GM21390 (cell line): ENCODE results near the gene CLP1.

Experiments used
- ATAC-seq: cut with Tn5 transposase; IDR thresholded peaks from one replicate; pipeline ENCODE4 v1.9.1; 2021; ENCODE audit not compliant: unreplicated experiment

The CLP1 gene

DNA sequence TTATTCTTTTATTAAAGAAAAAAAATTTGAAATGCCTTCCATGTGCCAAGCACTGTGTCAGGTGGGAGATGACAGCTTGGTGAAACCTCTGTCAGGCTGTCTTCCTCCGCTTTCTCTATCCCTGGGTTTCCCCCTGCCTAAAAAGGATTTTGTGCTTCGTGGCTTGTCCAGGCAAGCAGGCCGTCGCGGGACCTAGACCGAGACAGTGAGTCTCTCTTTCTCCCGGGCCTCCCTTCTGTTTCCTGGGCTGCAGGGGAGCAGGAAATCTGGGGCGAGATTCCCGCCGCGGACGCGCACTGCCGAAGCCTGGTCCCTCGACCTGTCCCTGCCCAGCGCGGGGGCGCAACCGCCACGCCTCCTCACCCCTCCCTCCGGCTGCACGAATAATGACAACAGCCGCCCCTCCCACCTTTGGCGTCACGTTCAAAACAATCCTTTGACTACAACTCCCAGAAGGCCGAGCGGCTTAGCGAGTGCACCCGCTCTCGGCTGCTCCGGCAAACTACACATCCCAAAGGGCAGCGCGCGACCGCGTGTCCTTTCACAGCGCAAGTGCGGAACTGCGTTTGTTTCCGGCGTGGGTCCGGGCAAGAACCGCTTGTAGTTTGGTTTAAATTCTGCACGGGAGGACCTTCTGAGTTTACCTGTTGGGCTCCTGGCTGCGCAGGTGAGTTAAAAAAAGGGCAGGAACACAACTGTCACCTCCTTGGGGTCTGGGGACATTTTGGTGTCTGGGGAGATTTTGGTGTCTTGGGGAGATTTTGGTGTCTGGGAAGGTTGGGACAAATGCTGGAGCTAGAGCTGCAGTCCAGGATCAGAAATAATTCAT lies at the start of gene CLP1:
Gene CLP1, plus strand, starts transcription at position 569 of the 829 bp plus-strand sequence. CDS start 1,715 bp downstream, outside the sequence.
- ATAC-seq: peak; percentile 98

DNA sequence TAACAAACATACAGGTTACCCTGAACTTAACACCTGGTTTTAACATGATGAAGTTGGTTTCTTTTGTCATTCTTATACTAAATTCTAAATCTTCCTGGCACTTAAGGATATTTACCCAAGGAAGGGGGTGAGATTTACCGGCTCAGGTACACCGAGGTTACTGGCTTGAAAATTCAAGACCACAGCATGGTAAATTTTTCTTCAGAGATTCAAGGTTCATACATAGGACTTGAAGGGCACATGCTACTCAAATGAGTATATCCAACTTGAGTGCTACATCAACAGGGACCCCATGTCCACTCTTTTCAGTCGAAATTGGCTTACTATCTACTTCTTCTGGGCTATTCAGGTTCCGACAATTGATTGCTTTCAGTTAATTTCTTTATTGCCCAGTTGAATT lies 47.4 kb upstream of the CLP1 start:
- ATAC-seq: no peak

DNA sequence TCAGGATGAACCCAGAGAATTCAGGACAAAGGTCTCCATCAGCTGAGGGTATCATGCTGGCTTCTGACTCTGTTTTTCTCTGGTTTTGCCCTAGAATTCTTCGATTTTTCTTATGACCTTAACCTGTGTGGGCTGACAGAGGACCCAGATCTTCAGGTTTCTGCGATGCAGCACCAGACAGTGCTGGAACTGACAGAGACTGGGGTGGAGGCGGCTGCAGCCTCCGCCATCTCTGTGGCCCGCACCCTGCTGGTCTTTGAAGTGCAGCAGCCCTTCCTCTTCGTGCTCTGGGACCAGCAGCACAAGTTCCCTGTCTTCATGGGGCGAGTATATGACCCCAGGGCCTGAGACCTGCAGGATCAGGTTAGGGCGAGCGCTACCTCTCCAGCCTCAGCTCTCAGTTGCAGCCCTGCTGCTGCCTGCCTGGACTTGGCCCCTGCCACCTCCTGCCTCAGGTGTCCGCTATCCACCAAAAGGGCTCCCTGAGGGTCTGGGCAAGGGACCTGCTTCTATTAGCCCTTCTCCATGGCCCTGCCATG lies 43.3 kb upstream of the CLP1 start:
- ATAC-seq: no peak

DNA sequence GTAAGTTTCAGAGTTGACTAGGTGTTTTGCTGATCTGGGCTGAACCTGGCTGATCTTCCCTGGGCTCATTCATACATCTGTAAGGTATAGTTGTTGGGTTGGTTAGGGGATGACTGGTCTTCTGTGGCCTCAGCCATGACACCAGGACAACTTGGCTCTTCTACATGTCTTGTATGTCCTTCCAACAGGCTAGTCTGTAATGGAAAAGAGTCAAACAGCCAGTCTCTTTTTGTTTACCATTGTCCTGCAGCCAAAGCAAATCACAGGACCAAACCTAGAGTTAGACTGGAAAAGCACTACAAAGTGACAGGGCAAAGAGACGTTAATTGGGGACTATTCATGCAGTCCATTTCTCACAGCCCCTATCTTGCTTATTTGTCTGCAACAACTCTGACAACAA lies 42.3 kb upstream of the CLP1 start:
- ATAC-seq: no peak

DNA sequence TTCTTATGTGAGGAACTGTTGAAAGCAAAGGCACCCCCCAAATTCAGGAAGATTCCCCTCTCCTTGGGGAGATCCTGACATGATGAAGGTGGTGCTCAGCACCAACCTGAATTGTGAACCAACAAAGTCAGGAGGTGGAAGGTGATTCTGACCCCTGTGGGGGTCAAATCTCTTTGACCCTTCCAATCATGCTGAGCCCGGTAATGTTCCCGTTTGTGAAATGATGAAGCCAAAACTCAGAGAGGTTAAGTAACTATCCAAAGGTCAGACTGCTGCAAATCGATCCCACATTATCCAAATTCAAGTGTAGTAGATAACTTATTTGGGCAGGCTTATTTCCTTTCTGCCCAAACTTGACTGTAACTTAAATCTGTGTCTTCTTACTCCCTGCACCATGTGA lies 41.0 kb upstream of the CLP1 start:
- no peak for ATAC-seq

DNA sequence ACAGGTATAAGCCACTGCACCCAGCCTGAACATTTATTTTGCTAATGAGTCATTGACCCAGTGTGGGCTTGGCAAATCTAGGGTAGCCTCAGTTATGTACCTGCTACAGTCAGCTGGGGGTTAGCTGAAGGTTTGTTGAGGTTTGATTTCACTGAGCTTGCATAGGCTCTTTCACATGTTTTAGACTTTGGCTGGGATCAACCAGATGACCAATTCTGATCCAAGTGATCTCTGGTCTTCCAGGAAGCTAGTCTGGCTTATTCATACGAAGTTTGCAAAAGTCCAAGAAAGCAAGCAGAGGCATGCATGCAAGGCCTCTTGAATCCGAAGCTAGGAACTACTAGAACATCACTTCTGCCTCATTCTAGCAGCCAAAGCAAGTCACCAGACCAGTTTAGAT lies 39.1 kb upstream of the CLP1 start:
- no peak for ATAC-seq

DNA sequence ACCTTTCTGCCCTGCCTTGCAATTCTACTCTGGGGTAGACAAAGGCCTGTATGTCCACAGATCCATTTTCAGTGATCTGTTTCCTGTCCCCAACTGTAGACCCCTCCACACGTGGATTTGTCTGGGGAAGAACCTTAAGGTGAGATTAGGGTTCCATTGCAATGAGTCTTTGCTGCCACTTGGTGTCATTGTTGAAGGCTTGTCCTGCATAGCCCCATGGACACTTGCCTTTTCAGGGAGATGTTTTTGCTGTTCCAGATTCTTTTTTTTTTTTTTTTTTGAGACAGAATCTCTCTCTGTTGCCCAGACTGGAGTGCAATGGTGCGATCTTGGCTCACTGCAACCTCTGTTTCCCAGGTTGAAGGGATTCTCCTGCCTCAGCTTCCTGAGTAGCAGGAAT lies 38.2 kb upstream of the CLP1 start:
- no peak for ATAC-seq

DNA sequence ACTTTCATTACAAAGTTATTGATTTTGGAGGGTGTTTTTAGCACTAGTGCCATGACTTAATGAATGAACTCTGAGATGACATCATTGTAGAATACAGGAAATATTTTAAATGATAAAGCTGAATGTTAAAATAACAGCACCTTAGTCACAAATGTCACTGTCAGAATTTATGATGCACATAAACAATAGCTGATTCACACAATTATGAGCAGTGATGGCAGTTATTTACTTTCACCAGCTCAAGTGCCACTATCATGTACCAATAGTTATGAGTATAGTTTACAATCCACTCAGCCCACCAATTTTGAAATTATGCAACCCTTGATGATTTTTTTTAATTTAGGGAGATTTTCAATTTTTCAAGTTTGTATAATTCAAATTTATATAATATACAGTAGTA lies 37.1 kb upstream of the CLP1 start:
- ATAC-seq: no peak

DNA sequence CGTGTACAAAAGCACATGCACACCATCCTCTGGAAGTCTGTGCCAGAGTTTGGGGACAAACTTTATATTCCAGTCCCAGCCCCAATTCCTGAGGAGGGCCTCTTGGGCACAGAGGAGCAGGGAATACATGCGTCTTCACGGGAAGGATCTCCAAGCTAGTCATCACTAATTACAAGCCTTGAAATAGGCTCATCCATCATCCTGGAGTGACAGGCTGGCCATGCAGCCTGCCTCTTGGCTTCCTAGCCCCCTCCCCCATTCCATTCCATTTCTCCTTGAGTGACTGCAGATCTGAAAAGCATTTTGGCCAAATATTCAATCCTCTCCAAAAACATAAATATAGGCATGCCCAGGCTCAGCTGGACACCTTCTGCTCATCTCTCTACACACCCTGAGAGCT lies 35.3 kb upstream of the CLP1 start:
- no peak for ATAC-seq

DNA sequence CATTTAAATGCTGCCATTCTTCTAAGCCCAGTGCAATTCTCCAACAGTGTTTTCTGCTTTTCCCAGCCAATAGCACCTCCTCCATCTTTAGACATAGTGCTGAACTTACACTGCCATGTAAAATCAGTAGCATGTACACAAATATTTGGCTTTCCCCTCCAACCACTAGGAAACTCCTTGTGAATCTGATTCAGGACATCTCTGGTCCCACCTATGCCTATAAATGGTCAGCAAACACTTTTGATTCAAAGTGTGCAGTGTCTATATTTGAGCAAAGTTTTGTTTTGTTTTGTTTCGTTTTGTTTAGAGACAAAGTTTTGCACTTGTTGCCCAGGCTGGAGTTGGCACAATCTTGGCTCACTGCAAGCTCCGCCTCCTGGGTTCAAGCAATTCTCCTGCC lies 32.7 kb upstream of the CLP1 start:
- no peak for ATAC-seq

DNA sequence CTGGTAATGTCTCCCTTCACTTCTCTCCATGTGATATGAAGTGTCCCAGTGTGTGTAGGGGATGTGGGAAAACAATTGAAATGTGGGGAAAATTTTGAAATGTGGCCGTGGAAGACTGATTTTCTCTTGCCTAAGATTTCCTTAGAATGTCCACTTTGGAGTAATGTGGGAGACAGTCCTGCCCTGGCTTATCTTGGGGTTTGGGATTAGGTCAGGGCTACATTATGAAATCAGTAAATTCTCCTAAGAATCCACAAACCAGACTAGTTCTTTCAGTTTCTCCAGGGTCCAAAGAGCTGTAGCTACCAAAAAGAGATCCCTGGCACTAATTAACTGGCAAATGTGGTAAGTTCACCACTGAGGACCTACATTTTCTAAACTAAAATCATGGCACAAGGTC lies 30.7 kb upstream of the CLP1 start:
- ATAC-seq: no peak

DNA sequence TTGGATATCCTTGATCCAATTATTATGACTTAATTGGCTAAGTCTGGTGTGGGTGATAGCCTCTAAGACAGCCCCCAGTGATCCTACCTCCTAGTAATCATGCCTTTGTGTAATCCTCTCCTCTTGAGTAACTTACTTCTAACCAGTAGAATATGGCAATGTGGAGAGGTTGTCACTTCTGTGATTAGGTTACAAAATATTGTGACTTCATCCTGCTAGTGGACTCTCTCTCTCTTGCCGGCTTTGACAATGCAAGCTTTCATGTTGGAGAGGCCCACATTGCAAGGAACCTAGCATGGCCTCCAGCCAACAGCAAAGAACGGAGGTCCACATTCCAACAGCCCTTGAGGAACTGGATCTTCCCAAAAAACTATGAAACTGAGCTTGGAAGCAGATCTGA lies 27.4 kb upstream of the CLP1 start:
- no peak for ATAC-seq

DNA sequence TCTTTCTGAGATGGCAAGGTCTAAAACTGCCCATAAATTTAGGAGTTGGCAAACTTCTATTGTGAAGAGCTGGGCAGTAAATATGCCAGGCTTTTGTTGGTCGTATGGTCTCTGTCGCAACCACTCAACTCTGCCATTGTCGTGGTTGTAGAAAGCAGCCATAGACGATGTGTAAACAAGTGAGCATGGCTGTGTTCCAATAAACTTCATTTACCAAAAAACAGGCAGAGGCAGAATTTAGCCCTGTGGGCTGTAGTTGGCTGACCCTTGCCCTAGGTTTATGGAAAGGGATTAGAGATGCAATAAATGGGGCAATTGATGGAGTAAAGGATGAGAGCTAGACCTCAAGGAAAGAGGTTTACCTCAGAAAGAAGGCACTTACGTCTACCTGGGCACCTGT lies 25.4 kb upstream of the CLP1 start:
- no peak for ATAC-seq

DNA sequence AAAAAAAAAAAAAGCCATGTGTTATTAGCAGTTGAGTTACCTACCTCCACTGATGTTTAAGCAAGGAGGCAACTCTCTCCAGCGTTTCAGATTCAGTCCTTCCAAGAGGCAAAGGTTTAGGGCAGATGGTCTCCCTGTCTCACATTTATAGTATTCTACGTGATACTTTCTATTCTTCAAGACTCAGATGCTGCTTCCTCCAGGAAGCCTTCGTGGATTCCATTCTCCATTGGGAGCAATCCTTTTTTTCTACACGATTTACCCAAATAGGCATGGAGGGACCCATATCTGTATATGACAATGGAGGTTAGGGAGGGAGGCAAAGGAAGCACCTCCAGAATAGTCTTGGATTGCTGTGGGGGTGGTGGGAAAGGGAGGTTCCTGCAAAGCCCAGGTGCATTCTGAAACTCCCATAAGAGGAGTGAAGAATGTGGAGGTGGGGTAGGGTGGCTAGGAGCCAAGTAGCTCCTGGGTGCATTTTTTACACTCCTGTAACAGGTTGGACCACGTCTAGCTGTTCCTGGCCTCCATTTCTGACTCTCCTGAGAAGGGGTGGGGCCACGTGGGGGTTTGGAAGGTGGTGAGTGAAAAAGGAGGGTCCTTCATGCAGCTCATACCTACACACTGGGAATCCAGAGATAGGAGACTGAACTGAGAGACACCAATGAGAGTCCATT lies 24.0 kb upstream of the CLP1 start:
- no peak for ATAC-seq

DNA sequence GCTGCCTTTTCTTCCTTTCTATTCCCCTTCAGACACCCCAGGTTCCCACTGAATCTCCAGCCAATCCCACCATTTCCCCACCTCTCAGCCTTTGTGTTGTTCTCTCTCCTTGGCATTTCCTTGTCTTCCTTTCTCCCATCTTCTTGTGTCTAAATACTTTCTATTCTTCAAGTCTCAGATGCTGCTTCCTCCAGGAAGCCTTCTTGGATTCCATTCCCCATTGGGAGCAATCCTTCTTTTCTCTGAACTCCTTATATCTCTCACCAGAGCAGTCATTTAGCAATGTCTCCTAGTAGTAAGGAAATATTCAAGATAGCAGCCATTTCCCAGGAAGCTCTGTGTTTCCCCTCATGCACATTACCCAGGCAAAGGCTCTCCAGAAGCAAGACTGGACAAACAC lies 23.3 kb upstream of the CLP1 start:
- no peak for ATAC-seq

DNA sequence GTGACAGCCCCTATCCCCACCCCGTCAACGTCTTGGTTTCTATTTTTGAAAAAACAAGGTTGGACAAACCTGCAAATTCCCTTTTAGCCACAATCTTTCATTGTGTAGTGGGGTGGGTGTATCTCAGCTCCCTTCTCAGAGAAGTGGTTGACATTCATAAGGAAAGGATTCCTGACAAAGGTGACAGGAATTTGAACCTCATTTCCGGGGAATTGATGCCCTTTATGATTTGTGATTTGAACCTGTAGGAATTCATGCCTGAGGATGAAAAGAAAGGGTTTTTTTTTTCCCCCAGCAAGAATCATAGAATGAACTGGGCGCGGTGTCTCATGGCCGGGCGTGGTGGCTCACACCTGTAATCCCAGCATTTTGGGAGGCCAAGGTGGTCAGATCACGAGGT lies 22.3 kb upstream of the CLP1 start:
- no peak for ATAC-seq

DNA sequence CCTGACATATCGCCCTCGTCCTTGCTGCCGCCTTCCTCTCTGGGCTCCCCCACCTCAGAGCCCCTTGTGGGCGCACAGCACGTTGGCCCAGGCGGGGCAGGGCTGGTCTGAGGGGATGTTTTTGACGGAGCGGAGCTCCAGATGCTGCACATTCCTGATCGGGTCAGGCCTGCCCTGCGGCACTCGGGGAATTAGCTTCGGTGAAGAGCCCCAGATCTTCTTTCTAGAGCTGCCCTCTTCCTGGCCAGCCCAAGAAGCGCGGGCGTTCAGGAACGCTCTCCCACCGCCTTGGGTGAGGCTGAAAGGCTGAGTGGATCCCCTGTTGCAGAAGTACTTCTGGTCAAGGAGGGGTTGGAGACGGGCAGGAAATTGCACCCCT lies 19.9 kb upstream of the CLP1 start:
- no peak for ATAC-seq

DNA sequence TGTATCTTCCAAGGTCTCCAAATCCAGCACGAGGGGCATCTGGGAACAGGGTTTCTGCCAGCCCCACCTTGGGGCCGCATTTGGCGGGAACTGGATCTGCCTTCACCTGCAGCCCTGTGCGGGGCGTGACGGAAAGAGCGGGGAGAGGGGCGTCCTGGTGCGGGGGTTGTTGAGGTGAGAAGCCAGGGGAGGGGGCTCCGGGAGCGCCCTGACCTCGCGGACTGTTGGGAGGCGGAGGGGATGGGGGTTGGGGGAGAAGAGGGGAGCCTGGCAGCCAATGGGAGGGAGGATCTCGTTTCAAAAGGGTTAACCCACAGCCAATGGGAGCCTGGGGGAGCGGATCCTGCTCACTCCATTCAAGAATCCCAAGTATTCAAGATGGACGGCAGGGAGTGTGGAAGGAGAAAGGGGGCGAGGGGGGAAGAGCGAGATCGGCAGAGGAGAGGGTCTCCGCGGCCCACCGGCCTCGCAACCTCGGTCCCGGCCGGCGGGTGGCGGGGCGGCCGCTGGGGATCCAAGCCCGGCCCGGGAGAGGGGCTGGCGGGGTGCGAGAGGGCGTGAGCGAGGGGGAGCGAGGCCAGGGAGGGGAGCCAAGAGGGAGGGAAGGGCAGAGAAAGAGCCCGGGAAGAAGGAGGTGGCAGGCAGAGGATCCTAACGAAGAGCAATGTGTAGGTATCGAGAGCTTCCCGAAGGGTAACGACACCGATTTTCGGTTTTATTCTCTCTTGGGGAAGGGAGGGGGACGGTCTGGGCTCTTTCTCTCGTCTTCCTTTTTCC lies 19.4 kb upstream of the CLP1 start:
- no peak for ATAC-seq

DNA sequence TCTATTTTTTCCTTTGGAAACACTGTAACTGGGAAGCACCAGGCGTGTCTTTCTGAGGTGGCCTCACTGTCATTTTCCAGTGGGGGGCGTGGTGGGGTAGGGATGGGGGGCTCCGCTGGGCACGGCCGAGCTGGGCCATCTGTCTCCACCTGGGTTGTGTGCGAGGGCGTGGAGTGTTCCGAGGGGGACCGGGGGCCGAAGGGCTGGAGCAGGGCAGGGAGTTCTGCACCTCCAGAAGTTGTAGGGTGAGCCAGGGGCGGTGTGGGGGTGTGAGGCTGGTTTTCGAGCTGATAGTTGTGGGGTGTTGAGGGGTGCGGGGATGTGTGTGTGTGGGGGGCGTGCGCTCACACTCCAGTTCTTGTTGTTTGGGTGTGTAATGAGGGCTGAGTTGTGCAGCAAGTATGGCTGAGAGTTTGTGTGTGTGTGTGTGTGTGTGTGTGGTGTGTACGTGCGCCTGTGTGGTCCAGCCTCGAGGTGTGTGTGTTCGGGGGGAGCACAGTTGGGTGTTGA lies 18.7 kb upstream of the CLP1 start:
- ATAC-seq: no peak

DNA sequence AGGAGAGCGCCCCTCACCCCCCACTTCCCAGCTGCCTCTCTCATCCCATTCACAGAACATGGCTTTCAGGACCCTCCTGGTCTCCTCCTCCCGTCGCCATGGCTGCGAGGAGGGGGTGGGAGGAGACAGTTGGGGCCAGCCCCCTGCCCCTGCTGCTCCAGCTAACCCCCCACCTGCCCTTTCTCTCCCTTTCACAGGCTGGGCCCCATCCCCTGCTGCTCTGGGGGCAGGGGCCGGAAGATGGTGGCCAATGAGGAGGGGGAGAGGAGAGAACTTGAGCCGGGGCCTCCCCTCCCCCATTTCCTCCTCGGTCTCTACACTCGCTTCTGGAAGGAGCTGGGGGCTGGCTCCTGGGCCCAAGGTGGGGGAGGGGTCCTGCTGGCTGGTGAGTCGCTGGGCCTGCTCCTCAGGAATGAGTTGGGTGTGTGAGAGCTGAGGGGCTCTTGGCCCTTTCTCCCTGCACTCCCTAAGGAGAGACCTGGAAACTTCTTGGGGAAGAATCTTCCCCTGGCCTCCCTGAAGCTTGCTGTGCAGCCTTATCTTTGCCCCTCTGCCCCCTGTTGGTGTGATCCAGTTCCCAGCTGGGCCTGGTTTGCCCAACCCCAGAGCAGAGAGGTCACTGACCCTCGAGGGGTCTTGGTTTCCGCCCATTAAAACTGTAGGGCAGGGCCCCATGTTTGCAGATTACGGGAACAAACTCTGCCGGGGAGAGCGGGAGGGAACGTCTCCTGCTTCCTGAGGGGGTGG lies 18.1 kb upstream of the CLP1 start:
- ATAC-seq: no peak
